Mononuclear cell (primary cell): ENCODE data around the gene TNFSF13. TPM values are rescaled to one million over a fixed set of nuclear protein-coding genes. Genes with fewer than 3 reads are reported as not detected.

Experiments
- H3K27me3 ChIP-seq: 2 replicates; pipeline ENCODE4 v1.6.0; 2011; ENCODE audit warnings: low read length, control low read depth; ENCODE audit not compliant: insufficient read depth
- H3K4me1 ChIP-seq: 2 replicates; pipeline ENCODE4 v1.5.1; 2011; ENCODE audit warnings: mild to moderate bottlenecking, low read length, control low read depth; ENCODE audit not compliant: insufficient read depth
- H3K4me3 ChIP-seq: 2 replicates; pipeline ENCODE4 v1.5.1; 2011; ENCODE audit warnings: mild to moderate bottlenecking, low read length, moderate library complexity
- H3K9me3 ChIP-seq: 2 replicates; pipeline ENCODE4 v1.5.1; 2011; ENCODE audit warnings: low read depth, mild to moderate bottlenecking, control low read depth, low read length
- total RNA-seq: library from RNA; depleted of rRNA; stranded (reverse); fragments of >200 nt; gene quantifications from one replicate; pipeline ENCODE4 v1.2.3, GENCODE V29; 2012

Gene TNFSF13
- total RNA-seq, result 44.9 TPM

GRCh38 chr17:7558544-7559319 is at the start of gene TNFSF13:
Gene TNFSF13, plus strand, starts transcription at chr17:7558750. Its CDS starts 290 bp downstream, at chr17:7559040.
- Histone ChIP-seq H3K4me3 (peak within 1 kb of the TSS; percentile 59), H3K27me3 (no peaks in the 10 kb centered on the region), H3K9me3 (no peaks in the 10 kb centered on the region), H3K4me1 (peaks cover 83% of the 10 kb centered on the region)

GRCh38 chr17:7508846-7509245 is 49.7 kb upstream of the TNFSF13 start:
- no peaks in the 10 kb centered on the region for H3K9me3 ChIP-seq
- H3K4me1 ChIP-seq, result no peaks in the 10 kb centered on the region
- no peaks in the 10 kb centered on the region for H3K27me3 ChIP-seq
- H3K4me3 ChIP-seq, result no peak overlapping the region

GRCh38 chr17:7509937-7510336 is 48.6 kb upstream of the TNFSF13 start:
- Histone ChIP-seq H3K9me3 (no peaks in the 10 kb centered on the region), H3K4me3 (no peak overlapping the region), H3K4me1 (peaks cover 1% of the 10 kb centered on the region), H3K27me3 (no peaks in the 10 kb centered on the region)

GRCh38 chr17:7511108-7511507 is 47.4 kb upstream of the TNFSF13 start:
- Histone ChIP-seq H3K4me1 (peaks cover 13% of the 10 kb centered on the region), H3K27me3 (no peaks in the 10 kb centered on the region), H3K4me3 (no peak overlapping the region), H3K9me3 (no peaks in the 10 kb centered on the region)

GRCh38 chr17:7512105-7512504 is 46.4 kb upstream of the TNFSF13 start:
- Histone ChIP-seq H3K9me3 (no peaks in the 10 kb centered on the region), H3K4me3 (no peak overlapping the region), H3K4me1 (peaks cover 16% of the 10 kb centered on the region), H3K27me3 (no peaks in the 10 kb centered on the region)

GRCh38 chr17:7512824-7513540 is 45.6 kb upstream of the TNFSF13 start:
- Histone ChIP-seq H3K27me3 (no peaks in the 10 kb centered on the region), H3K9me3 (no peaks in the 10 kb centered on the region), H3K4me1 (peaks cover 16% of the 10 kb centered on the region), H3K4me3 (no peak overlapping the region)

- Histone ChIP-seq H3K4me3 (no peak overlapping the region), H3K9me3 (no peaks in the 10 kb centered on the region), H3K4me1 (peaks cover 16% of the 10 kb centered on the region), H3K27me3 (no peaks in the 10 kb centered on the region)
Observed at GRCh38 chr17:7513850-7514419, 44.6 kb upstream of the TNFSF13 start.

- Histone ChIP-seq H3K9me3 (no peaks in the 10 kb centered on the region), H3K27me3 (no peaks in the 10 kb centered on the region), H3K4me3 (no peak overlapping the region), H3K4me1 (peaks cover 16% of the 10 kb centered on the region)
Observed at GRCh38 chr17:7515911-7516610, 42.5 kb upstream of the TNFSF13 start.

GRCh38 chr17:7523033-7523432 is 35.5 kb upstream of the TNFSF13 start:
- no peak overlapping the region for H3K4me3 ChIP-seq
- no peaks in the 10 kb centered on the region for H3K9me3 ChIP-seq
- no peaks in the 10 kb centered on the region for H3K4me1 ChIP-seq
- no peaks in the 10 kb centered on the region for H3K27me3 ChIP-seq

GRCh38 chr17:7528842-7529241 is 29.7 kb upstream of the TNFSF13 start:
- Histone ChIP-seq H3K27me3 (no peaks in the 10 kb centered on the region), H3K4me3 (no peak overlapping the region), H3K9me3 (peaks cover 4% of the 10 kb centered on the region), H3K4me1 (no peaks in the 10 kb centered on the region)

GRCh38 chr17:7530023-7530900 is 28.3 kb upstream of the TNFSF13 start:
- Histone ChIP-seq H3K4me3 (no peak overlapping the region), H3K4me1 (no peaks in the 10 kb centered on the region), H3K27me3 (no peaks in the 10 kb centered on the region), H3K9me3 (peaks cover 4% of the 10 kb centered on the region)

- no peaks in the 10 kb centered on the region for H3K4me1 ChIP-seq
- no peaks in the 10 kb centered on the region for H3K27me3 ChIP-seq
- no peak overlapping the region for H3K4me3 ChIP-seq
- H3K9me3 ChIP-seq, result no peaks in the 10 kb centered on the region
Observed at GRCh38 chr17:7538050-7538449, 20.5 kb upstream of the TNFSF13 start.

- Histone ChIP-seq H3K4me1 (no peaks in the 10 kb centered on the region), H3K9me3 (no peaks in the 10 kb centered on the region), H3K27me3 (no peaks in the 10 kb centered on the region), H3K4me3 (no peak overlapping the region)
Observed at GRCh38 chr17:7538891-7539545, 19.5 kb upstream of the TNFSF13 start.

- Histone ChIP-seq H3K27me3 (no peaks in the 10 kb centered on the region), H3K4me3 (no peak overlapping the region), H3K9me3 (no peaks in the 10 kb centered on the region), H3K4me1 (no peaks in the 10 kb centered on the region)
Observed at GRCh38 chr17:7541074-7541621, 17.4 kb upstream of the TNFSF13 start.
